ENCODE data around the gene PRKCH. TPM values are rescaled to one million over a fixed set of nuclear protein-coding genes. Genes with fewer than 3 reads are reported as not detected.

PRKCH gene
- total and polyA plus RNA-seq, 2 experiments from 2014 or later = 2.4 to 3.5 TPM

DNA sequence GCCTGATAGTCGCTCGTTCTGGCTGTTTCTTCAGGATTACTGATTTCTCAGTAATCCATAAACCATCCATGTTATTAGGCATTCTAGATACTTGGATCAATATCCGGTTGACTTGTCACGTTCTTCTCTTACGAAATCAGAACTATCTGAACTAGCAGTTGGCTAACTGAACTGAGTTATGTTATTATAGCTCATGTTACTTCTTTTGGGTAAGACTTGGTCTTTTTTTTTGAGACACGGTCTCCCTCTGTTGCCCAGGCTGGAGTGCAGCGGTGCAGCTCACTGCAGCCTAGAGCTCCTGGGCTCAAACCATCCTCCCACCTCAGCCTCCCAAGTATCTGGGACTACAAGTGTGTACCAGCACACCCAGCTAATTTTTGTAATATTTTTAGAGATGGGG is 178.6 kb downstream of the PRKCH start:
- in situ Hi-C loops (cut with MboI) = no loop called here
- H3F3A ChIP-seq (ENCODE audit: insufficient read depth) = peaks cover 4% of the 10 kb centered on the region; the same call in 1 of the 2 replicates
- H3K4me2 ChIP-seq (ENCODE audit: unreplicated experiment) = no peak overlapping the region
- H3K27me3 ChIP-seq (replicated peaks; ENCODE audit: insufficient read depth) = no peaks in the 10 kb centered on the region
- H3K9me2 ChIP-seq (ENCODE audit: insufficient read depth) = no peaks in the 10 kb centered on the region
- peaks cover 19% of the 10 kb centered on the region for H3K4me1 ChIP-seq (ENCODE audit: insufficient read depth)
- H3K4me3 ChIP-seq = no peak overlapping the region
- H3K27ac ChIP-seq = no peak overlapping the region
- H3K36me3 ChIP-seq (ENCODE audit: low read depth) = no peaks in the 10 kb centered on the region
- H2AFZ ChIP-seq = no peak overlapping the region
- H3K9ac ChIP-seq = no peak overlapping the region
- no peaks in the 10 kb centered on the region for H3K9me3 ChIP-seq (ENCODE audit: low read depth)
- TF ChIP-seq EZH2 (IDR thresholded peaks at IDR 0.05; ENCODE audit: insufficient read depth, poor library complexity, severe bottlenecking) = no peak
- no peak for TF ChIP-seq EZH2phosphoT487 (IDR thresholded peaks at IDR 0.05; ENCODE audit: insufficient read depth, low read depth)
- no peak for DNase-seq
- WGBS, 2 experiments (ENCODE audit: low coverage in 1 of 2, low lambda C conversion rate in 2 of 2, missing lambda C conversion rate in 2 of 2) = 93 to 98% methylated on average over 7 of the region's 7 CpGs
- no peaks in the 10 kb centered on the region for H4K20me1 ChIP-seq (ENCODE audit: insufficient read depth)
- H3K79me2 ChIP-seq (ENCODE audit: insufficient read depth) = no peaks in the 10 kb centered on the region

DNA sequence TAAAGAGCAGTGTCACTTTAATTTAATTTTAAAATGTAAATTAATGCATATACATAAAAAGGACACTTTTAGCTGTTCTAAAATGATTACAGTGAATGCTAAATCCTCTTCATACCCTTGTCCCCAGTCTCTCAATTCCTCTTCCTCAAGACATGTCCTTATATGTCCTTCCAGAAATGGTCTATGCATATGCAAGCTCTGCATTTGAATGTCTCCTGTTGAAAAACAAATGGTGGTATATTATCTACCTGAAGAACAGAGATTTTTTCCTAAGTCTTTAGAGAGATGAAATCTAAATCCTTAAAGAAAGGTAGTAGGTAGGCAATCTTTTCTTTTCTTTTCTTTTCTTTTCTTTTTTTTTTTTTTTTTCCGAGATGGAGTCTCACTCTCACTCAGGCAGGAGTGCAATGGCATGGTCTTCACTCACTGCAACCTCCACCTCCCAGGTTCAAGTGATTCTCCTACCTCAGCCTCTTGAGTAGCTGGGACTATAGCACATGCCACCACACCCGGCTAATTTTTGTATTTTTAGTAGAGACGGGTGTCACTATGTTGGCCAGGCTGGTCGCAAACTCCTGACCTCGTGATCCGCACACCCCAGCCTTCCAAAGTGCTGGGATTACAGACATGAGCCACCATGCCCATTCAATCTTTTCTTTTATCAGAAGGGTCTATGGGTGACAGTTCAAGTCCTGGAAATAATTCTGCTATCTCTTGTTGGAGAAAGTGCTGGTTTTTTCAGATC is 180.5 kb downstream of the PRKCH start:
- Histone ChIP-seq H3F3A (ENCODE audit: insufficient read depth) (peaks cover 4% of the 10 kb centered on the region; the same call in 1 of the 2 replicates), H3K4me2 (ENCODE audit: unreplicated experiment) (no peak overlapping the region), H3K4me1 (ENCODE audit: insufficient read depth) (peaks cover 19% of the 10 kb centered on the region), H4K20me1 (ENCODE audit: insufficient read depth) (no peaks in the 10 kb centered on the region), H3K27me3 (replicated peaks; ENCODE audit: insufficient read depth) (no peaks in the 10 kb centered on the region), H3K9me3 (ENCODE audit: low read depth) (no peaks in the 10 kb centered on the region), H3K79me2 (ENCODE audit: insufficient read depth) (no peaks in the 10 kb centered on the region), H3K27ac (no peak overlapping the region), H2AFZ (no peak overlapping the region), H3K9me2 (ENCODE audit: insufficient read depth) (no peaks in the 10 kb centered on the region), H3K9ac (no peak overlapping the region), H3K36me3 (ENCODE audit: low read depth) (no peaks in the 10 kb centered on the region), H3K4me3 (no peak overlapping the region)
- no peak for TF ChIP-seq EZH2 (IDR thresholded peaks at IDR 0.05; ENCODE audit: insufficient read depth, poor library complexity, severe bottlenecking)
- no peak for DNase-seq
- 83 to 95% methylated on average over 5 to 6 of the region's 6 CpGs for WGBS, 2 experiments (ENCODE audit: low coverage in 1 of 2, low lambda C conversion rate in 2 of 2, missing lambda C conversion rate in 2 of 2)
- in situ Hi-C loops (cut with MboI) = no loop called here

DNA sequence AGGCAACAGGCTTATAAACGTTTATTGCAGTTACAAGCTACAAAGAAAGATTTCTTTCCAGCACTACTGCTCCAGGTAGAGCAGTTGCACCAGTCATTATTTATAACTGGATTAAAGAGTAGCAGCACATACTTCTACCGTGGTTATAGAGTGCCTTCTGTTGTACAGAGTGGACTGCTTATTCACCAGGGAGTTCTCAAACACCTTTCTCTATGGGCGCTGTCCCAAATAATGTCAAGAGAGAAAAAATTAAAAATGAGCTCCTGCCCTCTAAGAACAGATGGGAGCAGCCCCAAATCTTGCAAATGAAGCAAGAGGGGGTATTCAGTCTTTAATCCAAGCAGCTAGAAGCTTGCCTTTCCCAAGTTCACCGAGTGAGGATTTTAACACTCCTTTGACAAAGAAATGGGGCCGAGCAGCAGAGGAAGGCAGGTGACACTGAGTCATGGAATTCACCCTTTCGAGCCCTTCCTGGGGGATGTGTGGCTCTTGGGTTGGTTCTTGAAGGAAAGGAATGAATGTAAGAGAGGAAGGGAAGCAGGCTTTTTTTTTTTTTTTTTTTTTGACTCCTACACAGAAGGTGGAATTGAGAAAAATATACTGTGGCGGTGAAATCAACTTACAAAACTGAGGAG is 181.2 kb downstream of the PRKCH start:
- H3K9me3 ChIP-seq (ENCODE audit: low read depth) = no peaks in the 10 kb centered on the region
- peaks cover 19% of the 10 kb centered on the region for H3K4me1 ChIP-seq (ENCODE audit: insufficient read depth)
- WGBS, 2 experiments (ENCODE audit: low coverage in 1 of 2, low lambda C conversion rate in 2 of 2, missing lambda C conversion rate in 2 of 2) = 75 to 80% methylated on average over 7 of the region's 7 CpGs
- no peak overlapping the region for H3K27ac ChIP-seq
- no peaks in the 10 kb centered on the region for H3K9me2 ChIP-seq (ENCODE audit: insufficient read depth)
- peaks cover 4% of the 10 kb centered on the region; the same call in 1 of the 2 replicates for H3F3A ChIP-seq (ENCODE audit: insufficient read depth)
- H3K36me3 ChIP-seq (ENCODE audit: low read depth) = no peaks in the 10 kb centered on the region
- no peaks in the 10 kb centered on the region for H3K27me3 ChIP-seq (replicated peaks; ENCODE audit: insufficient read depth)
- H2AFZ ChIP-seq = no peak overlapping the region
- H3K4me3 ChIP-seq = no peak overlapping the region
- H3K79me2 ChIP-seq (ENCODE audit: insufficient read depth) = no peaks in the 10 kb centered on the region
- TF ChIP-seq EZH2 (IDR thresholded peaks at IDR 0.05; ENCODE audit: insufficient read depth, poor library complexity, severe bottlenecking) = no peak
- TF ChIP-seq EZH2phosphoT487 (IDR thresholded peaks at IDR 0.05; ENCODE audit: insufficient read depth, low read depth) = no peak
- no peaks in the 10 kb centered on the region for H4K20me1 ChIP-seq (ENCODE audit: insufficient read depth)
- no peak overlapping the region for H3K4me2 ChIP-seq (ENCODE audit: unreplicated experiment)
- no peak overlapping the region for H3K9ac ChIP-seq
- in situ Hi-C loops (cut with MboI) = no loop called here
- DNase-seq = no peak

DNA sequence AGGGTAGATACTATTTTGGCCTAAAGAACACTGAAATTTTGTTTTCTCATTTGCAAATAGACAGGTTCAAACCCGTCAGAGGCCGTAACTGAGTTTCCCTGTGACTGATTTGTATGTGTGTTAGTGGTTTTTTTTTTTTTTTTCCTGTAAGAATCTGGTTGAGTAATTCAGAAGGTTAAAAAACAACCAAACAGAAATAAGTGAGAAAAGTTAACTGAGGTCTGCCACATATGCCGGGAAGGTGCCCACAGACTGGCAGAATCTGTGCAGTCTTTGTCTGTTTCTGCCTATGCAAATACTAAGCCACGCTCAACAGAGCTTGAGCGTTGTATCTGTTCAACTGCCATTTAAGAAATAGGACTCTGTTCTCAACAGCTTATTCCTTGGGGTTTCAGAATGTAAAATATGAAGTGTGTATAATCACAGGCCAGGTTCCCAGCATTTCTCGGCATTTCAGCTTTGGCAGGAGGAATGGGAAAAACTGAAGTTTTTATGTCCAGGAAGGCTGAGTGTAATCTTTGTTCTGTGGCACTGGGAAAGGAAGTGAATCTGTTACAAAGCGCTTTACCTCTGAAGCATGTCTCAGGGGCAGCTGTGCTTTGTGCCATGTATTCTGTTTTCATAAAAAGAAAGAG is 181.9 kb downstream of the PRKCH start:
- no peaks in the 10 kb centered on the region for H3K27me3 ChIP-seq (replicated peaks; ENCODE audit: insufficient read depth)
- TF ChIP-seq EZH2 (IDR thresholded peaks at IDR 0.05; ENCODE audit: insufficient read depth, poor library complexity, severe bottlenecking) = no peak
- TF ChIP-seq EZH2phosphoT487 (IDR thresholded peaks at IDR 0.05; ENCODE audit: insufficient read depth, low read depth) = no peak
- no peaks in the 10 kb centered on the region for H4K20me1 ChIP-seq (ENCODE audit: insufficient read depth)
- no peaks in the 10 kb centered on the region for H3K9me3 ChIP-seq (ENCODE audit: low read depth)
- H3K79me2 ChIP-seq (ENCODE audit: insufficient read depth) = no peaks in the 10 kb centered on the region
- peaks cover 16% of the 10 kb centered on the region for H3K4me1 ChIP-seq (ENCODE audit: insufficient read depth)
- peak overlapping the region; percentile 75 for H2AFZ ChIP-seq
- H3K4me3 ChIP-seq = no peak overlapping the region
- H3K9ac ChIP-seq = peak overlapping the region; percentile 9
- no peak for DNase-seq
- in situ Hi-C loops (cut with MboI) = no loop called here
- no peaks in the 10 kb centered on the region for H3K36me3 ChIP-seq (ENCODE audit: low read depth)
- peaks cover 4% of the 10 kb centered on the region; the same call in 1 of the 2 replicates for H3F3A ChIP-seq (ENCODE audit: insufficient read depth)
- peak overlapping the region; percentile 32 for H3K4me2 ChIP-seq (ENCODE audit: unreplicated experiment)
- peak overlapping the region; percentile 14; the same call in 1 of the 2 replicates for H3K27ac ChIP-seq
- 61 to 62% methylated on average over 7 of the region's 7 CpGs for WGBS, 2 experiments (ENCODE audit: low coverage in 1 of 2, low lambda C conversion rate in 2 of 2, missing lambda C conversion rate in 2 of 2)
- H3K9me2 ChIP-seq (ENCODE audit: insufficient read depth) = no peaks in the 10 kb centered on the region

Measured in GM23248 (cell line).